ENCODE results near the gene LAMC3. TPM values are rescaled to one million over a fixed set of nuclear protein-coding genes. Genes with fewer than 3 reads are reported as not detected.

LAMC3 gene
- total and polyA plus RNA-seq, 7 experiments from 2014 or later = 0.07 to 9.2 (median 3.5) TPM

DNA sequence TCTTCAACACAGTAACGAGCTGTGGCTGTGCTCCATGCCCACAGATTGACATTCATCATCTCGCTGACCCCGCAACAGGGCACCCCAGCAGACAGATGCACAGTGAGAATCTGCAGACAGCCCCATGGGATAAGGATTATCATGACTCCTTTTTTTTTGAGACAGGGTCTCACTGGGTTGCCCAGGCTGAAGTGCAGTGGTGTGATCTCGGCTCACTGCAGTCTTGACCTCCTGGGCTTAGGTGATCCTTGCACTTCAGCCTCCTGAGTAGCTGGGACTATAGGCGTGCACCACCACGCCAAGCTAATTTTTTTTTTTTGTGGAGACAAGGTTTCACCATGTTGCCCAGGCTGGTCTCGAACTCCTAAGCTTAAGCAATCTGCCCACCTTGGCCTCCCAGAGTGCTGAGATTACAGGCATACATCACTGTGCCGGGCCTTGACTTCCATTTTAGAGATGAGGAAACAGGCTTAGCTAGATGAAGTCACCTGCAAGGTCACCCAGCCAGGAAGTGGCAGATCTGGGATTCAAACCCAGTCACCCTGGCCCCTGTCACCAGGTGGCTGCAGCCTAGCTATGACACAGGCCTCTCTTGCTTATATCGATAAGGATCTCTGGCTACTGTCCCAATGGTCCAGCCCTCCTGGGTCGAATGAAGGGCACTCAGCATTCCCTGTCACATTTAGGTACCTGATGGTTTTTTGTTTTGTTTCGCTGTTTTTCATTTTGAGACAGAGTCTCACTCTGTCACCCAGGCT is 92.4 kb downstream of the LAMC3 start:
- POLR2A ChIA-PET = no interaction called here
- DNase-seq = no peak
- no peaks in the 10 kb centered on the region for H3K9me3 ChIP-seq (ENCODE audit: control insufficient read depth in 2 of 3, low read length in 3 of 3)
- Mint-ChIP-seq H3K36me3 (no peaks in the 10 kb centered on the region), H3K4me3 (no peak overlapping the region), H3K9me3 (no peaks in the 10 kb centered on the region), H3K27ac (no peak overlapping the region), H3K27me3 (peaks cover 7 to 17% (median 7%) of the 10 kb centered on the region in 5 donors), H3K4me1 (peaks cover 0 to 7% (median 5%) of the 10 kb centered on the region in 7 donors)
- H3K27ac ChIP-seq (ENCODE audit: low read depth, low read length) = no peak overlapping the region
- H3K4me1 ChIP-seq (ENCODE audit: control insufficient read depth in 2 of 2, insufficient read depth in 2 of 2, low read length in 2 of 2) = no peaks in the 10 kb centered on the region
- no peaks in the 10 kb centered on the region for H3K36me3 ChIP-seq (ENCODE audit: control insufficient read depth in 2 of 3, insufficient read depth in 3 of 3, low read length in 3 of 3)
- CTCF ChIA-PET = no interaction called here
- intact Hi-C loops (cut with micrococcal nuclease) = no loop called here
- no peaks in the 10 kb centered on the region for H3K27me3 ChIP-seq (ENCODE audit: control insufficient read depth in 2 of 2, insufficient read depth in 2 of 2, low read length in 2 of 2)
- no peak overlapping the region for H3K4me3 ChIP-seq (ENCODE audit: low read length)
- ATAC-seq = no peak

- Mint-ChIP-seq H3K27me3 (peaks cover 0 to 5% (median 0%) of the 10 kb centered on the region in 5 donors), H3K36me3 (no peaks in the 10 kb centered on the region), H3K4me3 (no peak overlapping the region), H3K4me1 (no peaks in the 10 kb centered on the region), H3K9me3 (no peaks in the 10 kb centered on the region), H3K27ac (no peak overlapping the region)
- ChIA-PET POLR2A (no interaction called here), CTCF (no interaction called here)
- H3K36me3 ChIP-seq (ENCODE audit: control insufficient read depth in 2 of 3, insufficient read depth in 3 of 3, low read length in 3 of 3) = no peaks in the 10 kb centered on the region
- H3K4me1 ChIP-seq (ENCODE audit: control insufficient read depth in 2 of 2, insufficient read depth in 2 of 2, low read length in 2 of 2) = no peaks in the 10 kb centered on the region
- H3K27ac ChIP-seq (ENCODE audit: low read depth, low read length) = no peak overlapping the region
- no peak overlapping the region for H3K4me3 ChIP-seq (ENCODE audit: low read length)
- ATAC-seq (no peak), DNase-seq (no peak)
- intact Hi-C loops (cut with micrococcal nuclease) = no loop called here
- no peaks in the 10 kb centered on the region for H3K27me3 ChIP-seq (ENCODE audit: control insufficient read depth in 2 of 2, insufficient read depth in 2 of 2, low read length in 2 of 2)
- H3K9me3 ChIP-seq (ENCODE audit: control insufficient read depth in 2 of 3, low read length in 3 of 3) = no peaks in the 10 kb centered on the region
Measured at GRCh38 chr9:131103024-131103423, 94.0 kb downstream of the LAMC3 start.

DNA sequence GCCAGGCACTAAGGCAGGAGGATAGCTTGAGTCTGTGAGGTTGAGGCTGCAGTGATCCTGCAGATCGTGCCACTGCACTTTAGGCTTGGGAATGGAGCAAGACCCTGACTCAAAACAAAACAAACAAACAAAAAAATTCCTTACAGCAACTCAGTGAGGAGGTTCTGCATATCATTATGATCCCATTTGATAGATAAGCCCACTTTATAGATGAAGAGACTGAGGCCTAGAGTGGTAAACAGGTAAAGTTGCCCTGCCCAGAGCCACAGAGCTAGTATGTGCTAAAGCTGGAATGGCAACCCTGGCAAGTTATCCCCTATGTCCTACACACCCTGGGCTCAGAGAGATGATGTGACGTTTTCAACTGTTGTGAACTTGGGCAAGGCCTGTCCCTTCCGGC is 94.6 kb downstream of the LAMC3 start:
- Histone ChIP-seq H3K9me3 (ENCODE audit: control insufficient read depth in 2 of 3, low read length in 3 of 3) (no peaks in the 10 kb centered on the region), H3K4me1 (ENCODE audit: control insufficient read depth in 2 of 2, insufficient read depth in 2 of 2, low read length in 2 of 2) (no peaks in the 10 kb centered on the region), H3K4me3 (ENCODE audit: low read length) (no peak overlapping the region), H3K27me3 (ENCODE audit: control insufficient read depth in 2 of 2, insufficient read depth in 2 of 2, low read length in 2 of 2) (no peaks in the 10 kb centered on the region), H3K36me3 (ENCODE audit: control insufficient read depth in 2 of 3, insufficient read depth in 3 of 3, low read length in 3 of 3) (no peaks in the 10 kb centered on the region), H3K27ac (ENCODE audit: low read depth, low read length) (no peak overlapping the region)
- Mint-ChIP-seq H3K9me3 (no peaks in the 10 kb centered on the region), H3K4me3 (no peak overlapping the region), H3K27ac (no peak overlapping the region), H3K4me1 (no peaks in the 10 kb centered on the region), H3K36me3 (no peaks in the 10 kb centered on the region), H3K27me3 (peaks cover 0 to 3% (median 0%) of the 10 kb centered on the region in 5 donors)
- POLR2A ChIA-PET = interaction anchor here (0.6 kb wide), 1 partner anchor 1285 kb away, joined by 3 read pairs; no protein-coding TSS in a partner anchor
- intact Hi-C loops (cut with micrococcal nuclease) = no loop called here
- DNase-seq = no peak
- CTCF ChIA-PET = no interaction called here
- ATAC-seq = no peak

DNA sequence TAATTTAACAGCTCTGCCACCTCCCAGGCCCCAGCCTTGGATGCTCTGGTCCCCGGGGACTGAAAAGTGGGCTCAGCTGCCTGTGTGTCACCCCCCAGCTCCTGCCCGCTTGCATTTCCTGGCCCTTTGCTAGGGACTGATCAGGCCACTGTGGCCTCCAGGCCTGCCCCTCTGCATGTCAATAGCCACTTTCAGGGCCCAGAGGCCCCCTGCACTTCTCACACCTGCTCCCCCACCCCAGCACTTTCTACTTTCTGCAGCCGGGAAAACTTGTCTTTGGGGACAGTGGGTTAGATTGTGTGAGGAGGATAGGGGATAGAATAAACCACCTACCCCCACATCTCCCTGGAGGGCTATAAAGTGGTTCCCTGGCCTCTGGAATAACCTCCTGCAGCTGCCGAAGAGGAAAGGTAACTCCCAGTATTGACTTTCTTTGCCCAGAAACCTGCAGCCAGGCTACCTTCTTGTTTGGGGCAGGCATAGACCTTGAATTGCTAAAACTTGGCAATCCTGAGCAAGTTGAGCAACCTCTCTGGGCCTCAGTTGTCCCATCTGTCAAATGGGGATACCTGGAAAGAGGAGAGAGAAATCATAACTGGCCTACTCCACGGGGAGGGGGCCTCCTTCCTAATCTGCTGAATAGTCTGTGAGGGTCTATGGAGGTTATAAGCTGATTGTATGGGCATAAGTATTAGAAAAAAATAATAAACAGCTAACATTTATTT is 95.2 kb downstream of the LAMC3 start:
- ATAC-seq (no peak), DNase-seq (no peak)
- Histone ChIP-seq H3K4me1 (ENCODE audit: control insufficient read depth in 2 of 2, insufficient read depth in 2 of 2, low read length in 2 of 2) (no peaks in the 10 kb centered on the region), H3K36me3 (ENCODE audit: control insufficient read depth in 2 of 3, insufficient read depth in 3 of 3, low read length in 3 of 3) (no peaks in the 10 kb centered on the region), H3K27ac (ENCODE audit: low read depth, low read length) (no peak overlapping the region), H3K9me3 (ENCODE audit: control insufficient read depth in 2 of 3, low read length in 3 of 3) (no peaks in the 10 kb centered on the region), H3K27me3 (ENCODE audit: control insufficient read depth in 2 of 2, insufficient read depth in 2 of 2, low read length in 2 of 2) (no peaks in the 10 kb centered on the region), H3K4me3 (ENCODE audit: low read length) (no peak overlapping the region)
- no peak overlapping the region for H3K27ac Mint-ChIP-seq
- no peaks in the 10 kb centered on the region for H3K9me3 Mint-ChIP-seq
- no peaks in the 10 kb centered on the region for H3K27me3 Mint-ChIP-seq
- POLR2A ChIA-PET = interaction anchor here (0.6 kb wide), 1 partner anchor 1284 kb away, joined by 3 read pairs; no protein-coding TSS in a partner anchor
- H3K4me1 Mint-ChIP-seq = no peaks in the 10 kb centered on the region
- no peak overlapping the region for H3K4me3 Mint-ChIP-seq
- CTCF ChIA-PET = no interaction called here
- intact Hi-C loops (cut with micrococcal nuclease) = no loop called here
- no peaks in the 10 kb centered on the region for H3K36me3 Mint-ChIP-seq

- ATAC-seq (no peak), DNase-seq (no peak)
- CTCF ChIA-PET = no interaction called here
- no peaks in the 10 kb centered on the region for H3K4me1 ChIP-seq (ENCODE audit: control insufficient read depth in 2 of 2, insufficient read depth in 2 of 2, low read length in 2 of 2)
- H3K9me3 ChIP-seq (ENCODE audit: control insufficient read depth in 2 of 3, low read length in 3 of 3) = no peaks in the 10 kb centered on the region
- H3K27me3 ChIP-seq (ENCODE audit: control insufficient read depth in 2 of 2, insufficient read depth in 2 of 2, low read length in 2 of 2) = no peaks in the 10 kb centered on the region
- H3K27ac ChIP-seq (ENCODE audit: low read depth, low read length) = no peak overlapping the region
- H3K4me3 ChIP-seq (ENCODE audit: low read length) = no peak overlapping the region
- Mint-ChIP-seq H3K4me1 (no peaks in the 10 kb centered on the region), H3K27ac (no peak overlapping the region), H3K4me3 (no peak overlapping the region), H3K36me3 (no peaks in the 10 kb centered on the region), H3K9me3 (no peaks in the 10 kb centered on the region), H3K27me3 (no peaks in the 10 kb centered on the region)
- H3K36me3 ChIP-seq (ENCODE audit: control insufficient read depth in 2 of 3, insufficient read depth in 3 of 3, low read length in 3 of 3) = no peaks in the 10 kb centered on the region
- POLR2A ChIA-PET = no interaction called here
- intact Hi-C loops (cut with micrococcal nuclease) = no loop called here
Measured at GRCh38 chr9:131105952-131106351, 97.0 kb downstream of the LAMC3 start.

DNA sequence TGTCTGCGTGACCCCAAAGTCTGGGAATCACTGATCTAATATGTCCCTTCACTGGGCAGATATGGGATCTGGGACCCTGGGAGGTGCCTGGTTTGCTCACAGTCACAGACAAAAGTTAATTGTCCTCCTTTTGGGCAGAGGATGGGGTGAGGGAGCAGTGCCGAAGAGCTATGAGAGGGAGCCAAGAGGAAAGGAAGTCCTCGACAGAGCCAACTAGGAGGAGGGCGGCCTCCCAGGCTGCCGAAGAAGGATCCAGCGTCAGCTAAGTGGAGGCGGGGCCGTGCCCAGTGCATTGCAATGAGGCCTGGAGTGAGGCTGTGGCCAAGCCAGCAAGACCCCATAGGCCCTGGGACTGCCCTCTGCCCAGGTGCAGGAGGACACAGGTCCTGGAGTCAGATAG is 98.8 kb downstream of the LAMC3 start:
- Histone ChIP-seq H3K4me3 (ENCODE audit: low read length) (no peak overlapping the region), H3K9me3 (ENCODE audit: control insufficient read depth in 2 of 3, low read length in 3 of 3) (no peaks in the 10 kb centered on the region), H3K4me1 (ENCODE audit: control insufficient read depth in 2 of 2, insufficient read depth in 2 of 2, low read length in 2 of 2) (no peaks in the 10 kb centered on the region), H3K27ac (ENCODE audit: low read depth, low read length) (no peak overlapping the region), H3K36me3 (ENCODE audit: control insufficient read depth in 2 of 3, insufficient read depth in 3 of 3, low read length in 3 of 3) (no peaks in the 10 kb centered on the region), H3K27me3 (ENCODE audit: control insufficient read depth in 2 of 2, insufficient read depth in 2 of 2, low read length in 2 of 2) (no peaks in the 10 kb centered on the region)
- intact Hi-C loops (cut with micrococcal nuclease) = no loop called here
- no peak overlapping the region for H3K27ac Mint-ChIP-seq
- no peaks in the 10 kb centered on the region for H3K4me1 Mint-ChIP-seq
- CTCF ChIA-PET = no interaction called here
- H3K4me3 Mint-ChIP-seq = no peak overlapping the region
- H3K36me3 Mint-ChIP-seq = no peaks in the 10 kb centered on the region
- no peaks in the 10 kb centered on the region for H3K9me3 Mint-ChIP-seq
- no peaks in the 10 kb centered on the region for H3K27me3 Mint-ChIP-seq
- DNase-seq (no peak), ATAC-seq (no peak)
- POLR2A ChIA-PET = interaction anchor here (0.6 kb wide), 1 partner anchor 16 kb away, joined by 3 read pairs; no protein-coding TSS in a partner anchor
